K562 (cell line): ENCODE measurements around the gene RHD. TPM values are rescaled to one million over a fixed set of nuclear protein-coding genes. Genes with fewer than 3 reads are reported as not detected.

ENCODE experiments used
- BDP1 ChIP-seq: IDR thresholded peaks from 3 replicates; pipeline ENCODE4 v1.6.1; 2011; ENCODE audit not compliant: insufficient read length, insufficient read depth
- CBX3 ChIP-seq, 2 experiments: IDR thresholded peaks; 1 replicate in 1 of 2; 2 replicates in 1 of 2; pipeline ENCODE4 v1.6.1; 2012; ENCODE audit warnings: inconsistent platforms in 2 of 2, low read length in 2 of 2, borderline replicate concordance in 1 of 2, control low read depth in 1 of 2
- ELF2 ChIP-seq: fragments of 250-450 bp; sonication (Bioruptor Pico); IDR thresholded peaks from 2 replicates; pipeline ENCODE4 v1.5.0; 2021; ENCODE audit warnings: mild to moderate bottlenecking
- KAT2B ChIP-seq: IDR thresholded peaks from one replicate; pipeline ENCODE4 v1.6.1; 2012; ENCODE audit warnings: low read depth, mild to moderate bottlenecking, control low read depth, inconsistent platforms, low read length, moderate library complexity
- KLF10 ChIP-seq: fragments of 250-450 bp; sonication (Bioruptor Pico); IDR thresholded peaks from 2 replicates; pipeline ENCODE4 v1.6.1; 2021; ENCODE audit warnings: matching md5 sums
- KLF16 ChIP-seq: IDR thresholded peaks from 2 replicates; pipeline ENCODE4 v1.6.1; 2016; ENCODE audit warnings: antibody characterized with exemption
- KLF6 ChIP-seq: fragments of 250-450 bp; sonication (Bioruptor Pico); IDR thresholded peaks from 2 replicates; pipeline ENCODE4 v1.4.0; 2020; ENCODE audit warnings: mild to moderate bottlenecking, moderate library complexity, borderline replicate concordance
- RBFOX2 ChIP-seq: fragments of 200-400 bp; formaldehyde crosslinking; IDR thresholded peaks from 2 replicates; pipeline ENCODE4 v1.6.1; 2017; ENCODE audit warnings: low read depth, mild to moderate bottlenecking, low read length, moderate library complexity
- SIX5 ChIP-seq, 2 experiments: IDR thresholded peaks; 2 replicates each; pipeline ENCODE4 v1.6.1; 2011; ENCODE audit warnings: low read length in 2 of 2, borderline replicate concordance in 1 of 2, low read depth in 1 of 2, mild to moderate bottlenecking in 1 of 2, moderate library complexity in 1 of 2; ENCODE audit not compliant: insufficient read depth in 1 of 2
- TAF9B ChIP-seq: fragments of 450-650 bp; IDR thresholded peaks from 2 replicates; pipeline ENCODE4 v1.6.1; 2018; ENCODE audit warnings: mild to moderate bottlenecking; ENCODE audit not compliant: partially characterized antibody
- TCF15 ChIP-seq: fragments of 250-450 bp; sonication (Bioruptor Pico); IDR thresholded peaks from 2 replicates; pipeline ENCODE4 v1.8.0; 2022; ENCODE audit warnings: moderate library complexity, mild to moderate bottlenecking, inconsistent platforms
- ZC3H8 ChIP-seq: fragments of 450-650 bp; IDR thresholded peaks from 2 replicates; pipeline ENCODE4 v1.6.1; 2017
- ZFX ChIP-seq: sonication (generic); formaldehyde crosslinking; IDR thresholded peaks from 2 replicates; pipeline ENCODE4 v1.8.0; 2022; ENCODE audit warnings: mild to moderate bottlenecking, missing genetic modification reagents, moderate library complexity
- ZNF449 ChIP-seq: fragments of 250-450 bp; sonication (Bioruptor Pico); IDR thresholded peaks from 2 replicates; pipeline ENCODE4 v1.8.0; 2022; ENCODE audit warnings: moderate library complexity, mild to moderate bottlenecking, inconsistent platforms
- ZNF75A ChIP-seq: fragments of 450-650 bp; formaldehyde crosslinking; IDR thresholded peaks from 2 replicates; pipeline ENCODE4 v1.4.0; 2020; ENCODE audit warnings: mild to moderate bottlenecking
- polyA plus RNA-seq, 8 experiments: library from polyadenylated mRNA; depleted of rRNA in 4 of 8; stranded (reverse) in 5 of 8; unstranded in 3 of 8; fragments of >200 nt; fragmentation: Nextera tagmentation in 2 of 8; fragmentation: Illumina TruSeq in 1 of 8; extraction: Ambion mirVana in 2 of 8; extraction: Trizol in 1 of 8; gene quantifications; 2 replicates each; pipeline versions ENCODE4 v1.2.1 to v1.2.3, GENCODE V29; 2011 to 2014; ENCODE audit warnings: inconsistent platforms in 1 of 8, missing spikeins in 1 of 8
- total RNA-seq, 7 experiments: library from RNA; depleted of rRNA in 6 of 7; stranded (reverse); fragments of >200 nt in 6 of 7; fragmentation: Illumina TruSeq in 2 of 7; extraction: Trizol in 2 of 7; gene quantifications; 2 replicates each; pipeline versions ENCODE4 v1.2.1 to v1.2.3, GENCODE V29; 2011 to 2021; ENCODE audit warnings: low replicate concordance in 1 of 7
- TF ChIP-seq, protein P1 (sequence below), 2 experiments: IDR thresholded peaks in 1 of 2; conservative IDR thresholded peaks in 1 of 2; 2 replicates each; pipeline ENCODE4 v1.6.1; 2016; ENCODE audit warnings: low read depth in 2 of 2, mild to moderate bottlenecking in 1 of 2, missing compliant biosample characterization in 1 of 2, missing genetic modification characterization in 1 of 2, moderate library complexity in 1 of 2
- TF ChIP-seq, protein P2 (sequence below): sonication (generic); formaldehyde crosslinking; IDR thresholded peaks from 2 replicates; pipeline ENCODE4 v1.8.0; 2022; ENCODE audit warnings: mild to moderate bottlenecking, missing genetic modification reagents

RHD gene
- total and polyA plus RNA-seq, 9 of the 15 experiments (the other 6 are each of a cell fraction or from before 2014, with no cell fraction given) = 8.8 to 32.4 (median 15.0) TPM

DNA sequence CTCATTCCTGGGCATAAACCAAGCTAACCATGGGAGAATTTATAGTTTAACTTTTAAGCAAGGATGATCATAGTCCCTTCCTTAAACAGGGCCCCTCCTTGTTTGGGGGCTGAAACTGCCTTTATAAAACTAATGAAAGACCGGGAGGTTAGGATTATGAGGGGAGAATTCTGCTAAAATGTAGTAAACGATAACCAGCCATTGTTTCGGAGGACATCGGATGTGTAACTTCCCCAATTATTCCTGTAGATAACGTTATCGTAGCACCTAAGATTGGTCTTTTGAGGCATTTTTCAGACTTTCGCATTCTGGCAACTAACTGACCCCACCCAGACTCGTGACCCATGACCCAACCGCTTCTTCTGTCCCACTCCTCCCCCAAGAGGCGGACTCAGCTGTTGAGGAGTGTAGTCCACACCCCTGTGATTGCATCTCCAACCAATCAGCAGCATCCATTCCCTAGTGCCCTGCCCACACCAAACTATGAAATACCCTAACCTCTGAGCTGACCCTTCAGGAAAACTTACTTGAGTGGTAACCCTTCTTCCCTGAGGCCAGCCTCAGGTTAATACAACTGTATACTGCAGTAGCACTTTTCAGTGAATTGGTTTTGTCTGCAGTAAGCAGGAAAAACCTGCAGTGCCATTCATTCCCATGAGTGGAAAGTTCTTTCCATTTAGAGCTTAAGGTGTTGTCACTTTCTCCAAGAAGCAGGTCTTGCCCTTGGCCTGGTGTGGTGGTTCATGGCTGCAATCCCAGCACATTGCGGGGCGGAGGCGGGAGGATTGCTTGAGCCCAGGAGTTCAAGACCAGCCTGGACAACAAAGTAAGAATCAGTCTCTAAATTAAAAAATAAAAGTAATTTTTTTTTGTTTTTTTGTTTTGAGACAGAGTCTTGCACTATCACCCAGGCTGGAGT lies 39.2 kb upstream of the RHD start (continued):
- TF ChIP-seq, protein P1, sequence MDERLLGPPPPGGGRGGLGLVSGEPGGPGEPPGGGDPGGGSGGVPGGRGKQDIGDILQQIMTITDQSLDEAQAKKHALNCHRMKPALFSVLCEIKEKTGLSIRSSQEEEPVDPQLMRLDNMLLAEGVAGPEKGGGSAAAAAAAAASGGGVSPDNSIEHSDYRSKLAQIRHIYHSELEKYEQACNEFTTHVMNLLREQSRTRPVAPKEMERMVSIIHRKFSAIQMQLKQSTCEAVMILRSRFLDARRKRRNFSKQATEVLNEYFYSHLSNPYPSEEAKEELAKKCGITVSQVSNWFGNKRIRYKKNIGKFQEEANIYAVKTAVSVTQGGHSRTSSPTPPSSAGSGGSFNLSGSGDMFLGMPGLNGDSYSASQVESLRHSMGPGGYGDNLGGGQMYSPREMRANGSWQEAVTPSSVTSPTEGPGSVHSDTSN (CRISPR knock-in tag; IDR thresholded peaks at IDR 0.05; ENCODE audit: low read depth) = no peak
- TF ChIP-seq, protein P1 (tag; conservative IDR thresholded peaks at IDR 0.05; ENCODE audit: low read depth) = no peak
- no peak for TF ChIP-seq ZC3H8
- TF ChIP-seq BDP1 = no peak
- TF ChIP-seq, protein P2, sequence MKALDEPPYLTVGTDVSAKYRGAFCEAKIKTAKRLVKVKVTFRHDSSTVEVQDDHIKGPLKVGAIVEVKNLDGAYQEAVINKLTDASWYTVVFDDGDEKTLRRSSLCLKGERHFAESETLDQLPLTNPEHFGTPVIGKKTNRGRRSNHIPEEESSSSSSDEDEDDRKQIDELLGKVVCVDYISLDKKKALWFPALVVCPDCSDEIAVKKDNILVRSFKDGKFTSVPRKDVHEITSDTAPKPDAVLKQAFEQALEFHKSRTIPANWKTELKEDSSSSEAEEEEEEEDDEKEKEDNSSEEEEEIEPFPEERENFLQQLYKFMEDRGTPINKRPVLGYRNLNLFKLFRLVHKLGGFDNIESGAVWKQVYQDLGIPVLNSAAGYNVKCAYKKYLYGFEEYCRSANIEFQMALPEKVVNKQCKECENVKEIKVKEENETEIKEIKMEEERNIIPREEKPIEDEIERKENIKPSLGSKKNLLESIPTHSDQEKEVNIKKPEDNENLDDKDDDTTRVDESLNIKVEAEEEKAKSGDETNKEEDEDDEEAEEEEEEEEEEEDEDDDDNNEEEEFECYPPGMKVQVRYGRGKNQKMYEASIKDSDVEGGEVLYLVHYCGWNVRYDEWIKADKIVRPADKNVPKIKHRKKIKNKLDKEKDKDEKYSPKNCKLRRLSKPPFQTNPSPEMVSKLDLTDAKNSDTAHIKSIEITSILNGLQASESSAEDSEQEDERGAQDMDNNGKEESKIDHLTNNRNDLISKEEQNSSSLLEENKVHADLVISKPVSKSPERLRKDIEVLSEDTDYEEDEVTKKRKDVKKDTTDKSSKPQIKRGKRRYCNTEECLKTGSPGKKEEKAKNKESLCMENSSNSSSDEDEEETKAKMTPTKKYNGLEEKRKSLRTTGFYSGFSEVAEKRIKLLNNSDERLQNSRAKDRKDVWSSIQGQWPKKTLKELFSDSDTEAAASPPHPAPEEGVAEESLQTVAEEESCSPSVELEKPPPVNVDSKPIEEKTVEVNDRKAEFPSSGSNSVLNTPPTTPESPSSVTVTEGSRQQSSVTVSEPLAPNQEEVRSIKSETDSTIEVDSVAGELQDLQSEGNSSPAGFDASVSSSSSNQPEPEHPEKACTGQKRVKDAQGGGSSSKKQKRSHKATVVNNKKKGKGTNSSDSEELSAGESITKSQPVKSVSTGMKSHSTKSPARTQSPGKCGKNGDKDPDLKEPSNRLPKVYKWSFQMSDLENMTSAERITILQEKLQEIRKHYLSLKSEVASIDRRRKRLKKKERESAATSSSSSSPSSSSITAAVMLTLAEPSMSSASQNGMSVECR (CRISPR knock-in tag) = peak; percentile 9; the same call in 1 of the 2 replicates
- TF ChIP-seq ZNF449 (CRISPR knock-in tag) = peak; percentile 19; the same call in 1 of the 2 replicates
- no peak for TF ChIP-seq SIX5 (IDR thresholded peaks at IDR 0.05; ENCODE audit: borderline replicate concordance in 1 of 2, insufficient read depth in 1 of 2, low read depth in 1 of 2, low read length in 2 of 2)
- no peak for TF ChIP-seq ZNF75A (CRISPR knock-in tag)
- peak; percentile 71 for TF ChIP-seq TAF9B
- TF ChIP-seq KAT2B = no peak
- TF ChIP-seq KLF10 (CRISPR knock-in tag) = 0 out of 2 replicates have a peak, but pooled peaks have one; percentile 68
- TF ChIP-seq RBFOX2 = no peak
- peak; percentile 10; the same call in 1 of the 2 replicates for TF ChIP-seq ZFX (CRISPR knock-in tag)
- TF ChIP-seq KLF6 (CRISPR knock-in tag) = no peak
- TF ChIP-seq KLF16 = peak; percentile 63; the same call in 1 of the 2 replicates
- no peak for TF ChIP-seq ELF2 (CRISPR knock-in tag)
- TF ChIP-seq TCF15 = no peak
- TF ChIP-seq CBX3 (IDR thresholded peaks at IDR 0.05; ENCODE audit: borderline replicate concordance in 1 of 2, low read length in 2 of 2) = peak in 1 of 2 experiments; percentile 44; a peak in 1 of 3 replicates
